Keratinocyte (primary cell): ENCODE results near the gene PPM1M. TPM values are rescaled to one million over a fixed set of nuclear protein-coding genes. Genes with fewer than 3 reads are reported as not detected.
"Not testable (repeated sequence)": the region's sequence is repeated elsewhere in the genome, so short reads cannot be mapped to it uniquely, and the experiment has no call there.

Source experiments
- DNase-seq: peaks from one replicate; pipeline ENCODE4 v3.0.0-alpha.2; 2011; ENCODE audit warnings: low read depth, missing footprints, low spot score
- FAIRE-seq: peaks from 2 replicates; lab custom pipeline; 2011; peaks lifted over from hg19 to GRCh38; lab: Jason Lieb, UNC
- H2AFZ ChIP-seq: 2 replicates; pipeline ENCODE4 v1.6.0; 2012; ENCODE audit warnings: low read length, control low read depth, inconsistent platforms; ENCODE audit not compliant: control insufficient read depth
- H3K27ac ChIP-seq: 2 replicates; pipeline ENCODE4 v1.5.1; 2011; ENCODE audit warnings: low read length; ENCODE audit not compliant: control insufficient read depth, insufficient read depth
- H3K27me3 ChIP-seq: 3 replicates; pipeline ENCODE4 v1.6.0; 2011; ENCODE audit warnings: low read length; ENCODE audit not compliant: control insufficient read depth, insufficient read depth; ENCODE audit errors: extremely low read depth
- H3K36me3 ChIP-seq, 2 experiments: 2 replicates in 1 of 2; 3 replicates in 1 of 2; pipeline ENCODE4 v1.5.1; 2011; ENCODE audit warnings: low read length in 2 of 2, mild to moderate bottlenecking in 1 of 2; ENCODE audit not compliant: control insufficient read depth in 2 of 2, insufficient read depth in 2 of 2; ENCODE audit errors: extremely low read depth in 1 of 2
- H3K4me1 ChIP-seq: 3 replicates; pipeline ENCODE4 v1.5.1; 2011; ENCODE audit warnings: low read length; ENCODE audit not compliant: control insufficient read depth, insufficient read depth; ENCODE audit errors: extremely low read depth
- H3K4me2 ChIP-seq: 3 replicates; pipeline ENCODE4 v1.6.0; 2011; ENCODE audit warnings: low read depth, low read length; ENCODE audit not compliant: control insufficient read depth, insufficient read depth; ENCODE audit errors: extremely low read depth
- H3K4me3 ChIP-seq, 3 experiments: fragments of 200-600 bp in 1 of 3; sonication (generic) in 1 of 3; 2 replicates in 2 of 3; 3 replicates in 1 of 3; pipeline ENCODE4 v1.5.1; 2011 to 2016; ENCODE audit warnings: low read length in 3 of 3, mild to moderate bottlenecking in 3 of 3, control low read depth in 2 of 3, inconsistent platforms in 1 of 3, low read depth in 1 of 3, mixed read lengths in 1 of 3, mixed run types in 1 of 3, moderate library complexity in 1 of 3; ENCODE audit not compliant: control insufficient read depth in 2 of 3, insufficient read depth in 2 of 3; ENCODE audit errors: extremely low read depth in 1 of 3
- H3K79me2 ChIP-seq: 2 replicates; pipeline ENCODE4 v1.6.0; 2012; ENCODE audit warnings: low read length; ENCODE audit not compliant: control insufficient read depth, insufficient read depth
- H3K9ac ChIP-seq: 3 replicates; pipeline ENCODE4 v1.6.0; 2011; ENCODE audit warnings: low read length; ENCODE audit not compliant: control insufficient read depth, insufficient read depth; ENCODE audit errors: extremely low read depth
- H3K9me1 ChIP-seq: 3 replicates; pipeline ENCODE4 v1.6.0; 2011; ENCODE audit warnings: low read length; ENCODE audit not compliant: control insufficient read depth, insufficient read depth; ENCODE audit errors: extremely low read depth
- H3K9me3 ChIP-seq: 2 replicates; pipeline ENCODE4 v1.5.1; 2012; ENCODE audit warnings: low read depth, low read length; ENCODE audit not compliant: control insufficient read depth
- H4K20me1 ChIP-seq: 3 replicates; pipeline ENCODE4 v1.6.0; 2011; ENCODE audit warnings: low read length; ENCODE audit not compliant: control insufficient read depth, insufficient read depth; ENCODE audit errors: extremely low read depth
- CTCF ChIP-seq, 3 experiments: IDR thresholded peaks in 1 of 3; conservative IDR thresholded peaks in 1 of 3; optimal IDR thresholded peaks in 1 of 3; 2 replicates in 2 of 3; 3 replicates in 1 of 3; pipeline versions ENCODE3 to v1.5.1; 2011; ENCODE audit warnings: low read length in 3 of 3, mild to moderate bottlenecking in 3 of 3, moderate library complexity in 2 of 3, control low read depth in 1 of 3, inconsistent platforms in 1 of 3; ENCODE audit not compliant: insufficient read depth in 2 of 3; ENCODE audit errors: extremely low read depth in 1 of 3
- EZH2 ChIP-seq: IDR thresholded peaks from one replicate; pipeline ENCODE4 v1.6.1; 2012; ENCODE audit warnings: inconsistent platforms, mild to moderate bottlenecking, low read length, moderate library complexity
- dilution Hi-C: fragments of 300-500 bp; cut with MboI; formaldehyde crosslinking; loops from one replicate; pipeline ENCODE4 v1.7.0; 2020; ENCODE audit warnings: low sequenced_read_pairs; ENCODE audit not compliant: extremely low pct_ligation_motif_present
- polyA plus RNA-seq, 5 experiments: library from polyadenylated mRNA; depleted of rRNA in 3 of 5; stranded (reverse) in 3 of 5; stranded (forward) in 1 of 5; unstranded in 1 of 5; fragments of >200 nt; gene quantifications; 1 replicate in 1 of 5; 2 replicates in 3 of 5; 3 replicates in 1 of 5; pipeline versions ENCODE4 v1.2.1 to v1.2.3, GENCODE V29; 2011 to 2012; ENCODE audit warnings: missing spikeins in 2 of 5, low read depth in 1 of 5, low replicate concordance in 1 of 5

Gene PPM1M
- polyA plus RNA-seq, 1 donor (not counting 4 experiments of a cell fraction or from before 2014, with no cell fraction given): 6.4 TPM

- Histone ChIP-seq H2AFZ (no peak overlapping the region), H3K9me1 (no peaks in the 10 kb centered on the region), H3K4me1 (peaks cover 7% of the 10 kb centered on the region), H3K4me3 (no peak overlapping the region), H3K9ac (no peak overlapping the region), H3K27ac (no peak overlapping the region), H4K20me1 (peaks cover 12% of the 10 kb centered on the region), H3K4me2 (no peak overlapping the region), H3K36me3 (peaks cover 8 to 31% of the 10 kb centered on the region in 2 experiments), H3K9me3 (no peaks in the 10 kb centered on the region), H3K79me2 (peaks cover 83% of the 10 kb centered on the region), H3K27me3 (no peaks in the 10 kb centered on the region)
- TF ChIP-seq EZH2 (no peak), CTCF (optimal IDR thresholded peaks at IDR 0.05 in 1 of 3, IDR thresholded peaks at IDR 0.05 in 1 of 3, conservative IDR thresholded peaks at IDR 0.05 in 1 of 3; ENCODE audit: extremely low read depth in 1 of 3, insufficient read depth in 2 of 3, low read length in 3 of 3) (no peak)
- dilution Hi-C loops: no loop called here
- no peak for FAIRE-seq
- DNase-seq: no peak
These were observed 24.2 kb downstream of the PPM1M start for GRCh38 chr3:52269776-52270175.

- H3K27me3 ChIP-seq: no peaks in the 10 kb centered on the region
- no peak for TF ChIP-seq EZH2
- TF ChIP-seq CTCF (optimal IDR thresholded peaks at IDR 0.05 in 1 of 3, IDR thresholded peaks at IDR 0.05 in 1 of 3, conservative IDR thresholded peaks at IDR 0.05 in 1 of 3; ENCODE audit: extremely low read depth in 1 of 3, insufficient read depth in 2 of 3, low read length in 3 of 3): no peak
- dilution Hi-C loops: no loop called here
- no peak overlapping the region for H3K4me3 ChIP-seq
- H3K9me3 ChIP-seq: no peaks in the 10 kb centered on the region
- peaks cover 8 to 28% of the 10 kb centered on the region in 2 experiments for H3K36me3 ChIP-seq
- no peak overlapping the region for H3K4me2 ChIP-seq
- H3K9ac ChIP-seq: no peak overlapping the region
- H3K79me2 ChIP-seq: peaks cover 86% of the 10 kb centered on the region
- H3K4me1 ChIP-seq: peaks cover 7% of the 10 kb centered on the region
- DNase-seq (no peak), FAIRE-seq (no peak)
- no peak overlapping the region for H2AFZ ChIP-seq
- no peaks in the 10 kb centered on the region for H3K9me1 ChIP-seq
- peaks cover 12% of the 10 kb centered on the region for H4K20me1 ChIP-seq
- no peak overlapping the region for H3K27ac ChIP-seq
These were observed 24.7 kb downstream of the PPM1M start for GRCh38 chr3:52270252-52270754.

GRCh38 chr3:52272172-52272571 is 26.6 kb downstream of the PPM1M start:
- Histone ChIP-seq H3K79me2 (peaks cover 93% of the 10 kb centered on the region), H3K36me3 (peaks cover 6 to 21% of the 10 kb centered on the region in 2 experiments), H3K4me1 (peaks cover 16% of the 10 kb centered on the region)
- H2AFZ ChIP-seq, H4K20me1 ChIP-seq, H3K27ac ChIP-seq, H3K27me3 ChIP-seq, H3K4me3 ChIP-seq, H3K4me2 ChIP-seq, DNase-seq, FAIRE-seq, dilution Hi-C loops, H3K9me3 ChIP-seq, H3K9ac ChIP-seq, H3K9me1 ChIP-seq: not testable (repeated sequence)
